GM12891 (cell line): ENCODE measurements around the gene ASB18.

Experiments
- POLR2A ChIP-seq: IDR thresholded peaks from 2 replicates; pipeline ENCODE4 v1.6.1; 2011; ENCODE audit warnings: low read depth, low read length, control low read depth
- POLR2AphosphoS5 ChIP-seq: IDR thresholded peaks from 2 replicates; pipeline ENCODE4 v1.6.1; 2011; ENCODE audit warnings: low read depth, low read length, control low read depth
- SPI1 ChIP-seq: IDR thresholded peaks from 2 replicates; pipeline ENCODE4 v1.6.1; 2011; ENCODE audit warnings: low read depth, low read length, control low read depth

- TF ChIP-seq POLR2A (no peak), SPI1 (no peak), POLR2AphosphoS5 (no peak)
Observed at GRCh38 chr2:236250909-236251579, 13.2 kb downstream of the ASB18 start.
